PC-3 (cell line): ENCODE results near the gene BTNL3. TPM values are rescaled to one million over a fixed set of nuclear protein-coding genes. Genes with fewer than 3 reads are reported as not detected.

Source experiments
- ATAC-seq: fragments of 200-7000 bp; cut with Tn5 transposase; 2 replicates; pipeline ENCODE4 v1.9.1; 2020; ENCODE audit warnings: mild to moderate bottlenecking, moderate library complexity
- BruUV-seq: library from RNA; stranded (reverse); fragments of 400-500 nt; replicated peaks from 2 replicates; lab custom pipeline; 2021; lab: Mats Ljungman, UMichigan
- CTCF ChIA-PET: fragments of 300-600 bp; sonication (Branson Sonifier 250); formaldehyde crosslinking; loops from one replicate; lab custom pipeline; 2022; ENCODE audit warnings: antibody characterized with exemption; lab: Charles Lee
- POLR2A ChIA-PET: fragments of 300-600 bp; sonication (Branson Sonifier 250); formaldehyde crosslinking; loops from one replicate; lab custom pipeline; 2022; ENCODE audit warnings: antibody characterized with exemption; ENCODE audit not compliant: unreplicated experiment; lab: Charles Lee
- DNase-seq: peaks from one replicate; pipeline ENCODE4 v3.0.0-alpha.2; 2015
- H2AFZ ChIP-seq: fragments of 300-600 bp; sonication (generic); 2 replicates; pipeline ENCODE4 v1.6.0; 2016; ENCODE audit warnings: antibody characterized with exemption, low read length
- H3F3A ChIP-seq: fragments of 300-600 bp; sonication (generic); one replicate; pipeline ENCODE4 v1.6.0; 2017; ENCODE audit warnings: antibody characterized with exemption, low read length, control low read depth, mild to moderate bottlenecking; ENCODE audit not compliant: unreplicated experiment
- H3K27ac ChIP-seq: fragments of 300-600 bp; sonication (generic); 2 replicates; pipeline ENCODE4 v1.5.1; 2016; ENCODE audit warnings: mild to moderate bottlenecking, low read length
- H3K27me3 ChIP-seq: fragments of 300-600 bp; sonication (generic); 2 replicates; pipeline ENCODE4 v1.6.1; 2016; ENCODE audit warnings: low read length, mixed read lengths
- H3K36me3 ChIP-seq: fragments of 300-600 bp; sonication (generic); 2 replicates; pipeline ENCODE4 v1.6.1; 2016; ENCODE audit warnings: low read depth, mixed run types, low read length, mixed read lengths
- H3K4me1 ChIP-seq: fragments of 300-600 bp; sonication (generic); 2 replicates; pipeline ENCODE4 v1.5.1; 2016; ENCODE audit warnings: low read length; ENCODE audit not compliant: insufficient read depth
- H3K4me2 ChIP-seq: fragments of 300-600 bp; sonication (generic); 2 replicates; pipeline ENCODE4 v1.6.0; 2016; ENCODE audit warnings: low read length
- H3K4me3 ChIP-seq: fragments of 300-600 bp; sonication (generic); 2 replicates; pipeline ENCODE4 v1.5.1; 2016; ENCODE audit warnings: mild to moderate bottlenecking, low read length, mixed read lengths
- H3K79me2 ChIP-seq: fragments of 300-600 bp; sonication (generic); 2 replicates; pipeline ENCODE4 v1.6.1; 2017; ENCODE audit warnings: low read length, mixed read lengths
- H3K9ac ChIP-seq: fragments of 300-600 bp; sonication (generic); 2 replicates; pipeline ENCODE4 v1.6.0; 2016; ENCODE audit warnings: mild to moderate bottlenecking, low read length
- H3K9me2 ChIP-seq: fragments of 300-600 bp; sonication (generic); replicated peaks from 2 replicates; pipeline ENCODE4 v1.6.1; 2016; ENCODE audit warnings: mixed run types, low read length, mixed read lengths
- H3K9me3 ChIP-seq: fragments of 300-600 bp; sonication (generic); 2 replicates; pipeline ENCODE4 v1.6.1; 2016; ENCODE audit warnings: low read length, mixed read lengths
- H4K20me1 ChIP-seq: fragments of 300-600 bp; sonication (generic); 2 replicates; pipeline ENCODE4 v1.6.1; 2016; ENCODE audit warnings: low read length, mixed read lengths
- CTCF ChIP-seq: fragments of 300-600 bp; sonication (generic); conservative IDR thresholded peaks from 2 replicates; pipeline ENCODE4 v1.5.1; 2017; ENCODE audit warnings: antibody characterized with exemption, low read depth, mild to moderate bottlenecking, low read length
- EZH2 ChIP-seq: fragments of 300-600 bp; sonication (generic); IDR thresholded peaks from one replicate; pipeline ENCODE4 v1.6.1; 2017; ENCODE audit warnings: antibody characterized with exemption, mild to moderate bottlenecking, low read length; ENCODE audit not compliant: unreplicated experiment
- EZH2phosphoT487 ChIP-seq: fragments of 300-600 bp; sonication (generic); IDR thresholded peaks from 2 replicates; pipeline ENCODE4 v1.6.1; 2018; ENCODE audit warnings: mild to moderate bottlenecking, antibody characterized with exemption, low read length, borderline replicate concordance
- intact Hi-C: fragments of 100-400 bp; cut with micrococcal nuclease; formaldehyde crosslinking; loops from 2 replicates; pipeline ENCODE4 v1.9.0; 2023
- total RNA-seq: library from RNA; depleted of rRNA; stranded (reverse); fragments of >200 nt; gene quantifications from 2 replicates; pipeline ENCODE4 v1.2.3, GENCODE V29; 2014

BTNL3 gene
- total RNA-seq, 1 experiment from 2014 or later: not detected

DNA sequence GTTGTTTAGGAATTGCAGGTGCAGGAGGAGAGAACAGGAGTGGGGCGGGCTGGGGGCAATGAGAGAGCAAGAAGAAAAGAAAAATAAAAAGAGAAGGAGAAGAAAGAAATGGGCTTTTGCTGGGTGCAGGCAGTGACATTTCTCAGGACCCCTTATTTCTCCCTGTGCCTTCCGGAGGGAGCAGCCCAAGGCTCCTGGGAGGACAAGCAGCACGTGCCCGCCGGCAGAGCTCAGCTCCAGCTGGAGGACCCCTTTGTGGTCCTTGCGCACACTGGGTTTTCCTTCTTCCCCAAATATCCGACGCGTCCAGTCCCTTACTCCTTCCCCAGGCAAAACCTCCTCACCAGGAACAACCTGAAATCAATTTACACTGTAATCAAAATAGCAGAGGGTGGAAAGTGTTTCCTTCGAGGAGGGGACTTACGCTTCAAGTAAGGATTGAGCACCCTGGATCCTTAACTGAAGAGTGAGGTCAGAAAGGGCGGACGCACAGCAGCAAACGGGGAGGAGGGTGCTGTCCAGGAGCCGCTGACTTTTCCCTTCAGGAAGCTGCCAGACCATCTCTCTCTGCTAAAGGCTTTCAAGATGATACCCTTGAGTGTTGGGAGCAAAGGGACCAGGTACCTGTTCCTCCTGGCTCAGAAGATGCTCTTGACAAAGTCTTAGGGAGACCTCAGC lies 53.5 kb downstream of the BTNL3 start:
- no TSS peak for BruUV-seq
- no peak for ATAC-seq
- H3K36me3 ChIP-seq: no peaks in the 10 kb centered on the region
- H3K4me1 ChIP-seq: no peaks in the 10 kb centered on the region
- no peak for TF ChIP-seq EZH2phosphoT487
- TF ChIP-seq CTCF: no peak
- TF ChIP-seq EZH2: no peak
- H3K9ac ChIP-seq: no peak overlapping the region
- H3K9me3 ChIP-seq: no peaks in the 10 kb centered on the region
- H3K27me3 ChIP-seq: peaks cover 31% of the 10 kb centered on the region
- H3K9me2 ChIP-seq: no peaks in the 10 kb centered on the region
- intact Hi-C loops: loop anchor here (5.0 kb wide), 1 partner anchor 110 kb away; no protein-coding TSS in a partner anchor
- DNase-seq: no peak
- H3K4me2 ChIP-seq: no peak overlapping the region
- CTCF ChIA-PET: no interaction called here
- no peak overlapping the region for H3K27ac ChIP-seq
- POLR2A ChIA-PET: no interaction called here
- H2AFZ ChIP-seq: no peak overlapping the region
- H3F3A ChIP-seq: no peaks in the 10 kb centered on the region
- H3K79me2 ChIP-seq: no peaks in the 10 kb centered on the region
- H4K20me1 ChIP-seq: no peaks in the 10 kb centered on the region
- H3K4me3 ChIP-seq: no peak overlapping the region

GRCh38 chr5:181042722-181043121 lies 54.1 kb downstream of the BTNL3 start:
- Histone ChIP-seq H2AFZ (no peak overlapping the region), H3K9me3 (no peaks in the 10 kb centered on the region), H3K79me2 (no peaks in the 10 kb centered on the region), H3K36me3 (no peaks in the 10 kb centered on the region), H3K27ac (no peak overlapping the region), H3K9me2 (no peaks in the 10 kb centered on the region), H3K27me3 (peaks cover 36% of the 10 kb centered on the region), H3K4me1 (no peaks in the 10 kb centered on the region), H3K9ac (no peak overlapping the region), H3F3A (no peaks in the 10 kb centered on the region), H3K4me3 (no peak overlapping the region), H3K4me2 (no peak overlapping the region), H4K20me1 (no peaks in the 10 kb centered on the region)
- no TSS peak for BruUV-seq
- POLR2A ChIA-PET: no interaction called here
- intact Hi-C loops: loop anchor here (5.0 kb wide), 1 partner anchor 110 kb away; no protein-coding TSS in a partner anchor
- DNase-seq (no peak), ATAC-seq (no peak)
- no peak for TF ChIP-seq CTCF
- TF ChIP-seq EZH2phosphoT487: no peak
- no peak for TF ChIP-seq EZH2
- CTCF ChIA-PET: no interaction called here
